NCI-H2196 (cell line): ENCODE measurements around the gene MAP3K14.

Source experiments
- DNase-seq: peaks from one replicate; lab custom pipeline; 2025; ENCODE audit not compliant: unreplicated experiment; lab: John Stamatoyannopoulos, UW

The MAP3K14 gene

DNA sequence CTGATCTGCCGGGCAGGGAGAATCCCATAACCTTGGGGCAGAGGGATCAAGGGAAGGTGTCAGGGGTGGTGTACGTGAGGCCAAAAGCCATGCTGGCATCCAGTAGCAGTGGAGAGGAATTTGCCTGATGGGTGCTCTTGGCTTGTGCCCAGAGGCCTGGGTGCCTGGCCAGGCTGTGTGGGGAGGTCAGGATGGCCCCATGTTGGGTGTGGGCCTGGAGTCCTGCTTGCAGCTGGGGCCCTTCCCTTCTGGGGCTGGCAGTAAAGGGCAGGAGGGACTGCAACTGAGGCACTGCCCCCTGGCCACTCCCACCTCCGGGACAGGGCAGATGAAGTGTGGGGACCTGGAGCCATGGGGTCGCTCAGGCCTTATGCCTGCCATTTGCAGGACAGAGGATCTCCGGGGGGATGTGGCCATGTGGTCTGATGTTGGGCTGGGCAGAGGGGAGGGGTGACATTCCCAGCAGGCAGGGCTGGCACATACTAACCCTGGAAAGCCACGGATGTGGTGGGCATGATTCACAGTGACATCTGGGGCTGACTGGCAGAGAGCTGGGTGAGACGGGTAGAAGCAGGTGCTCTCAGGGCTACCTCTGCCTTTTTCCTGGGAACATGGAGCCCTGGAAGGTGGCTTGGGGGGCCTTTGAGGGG lies 91.6 kb downstream of the MAP3K14 start:
- DNase-seq, result no peak

DNA sequence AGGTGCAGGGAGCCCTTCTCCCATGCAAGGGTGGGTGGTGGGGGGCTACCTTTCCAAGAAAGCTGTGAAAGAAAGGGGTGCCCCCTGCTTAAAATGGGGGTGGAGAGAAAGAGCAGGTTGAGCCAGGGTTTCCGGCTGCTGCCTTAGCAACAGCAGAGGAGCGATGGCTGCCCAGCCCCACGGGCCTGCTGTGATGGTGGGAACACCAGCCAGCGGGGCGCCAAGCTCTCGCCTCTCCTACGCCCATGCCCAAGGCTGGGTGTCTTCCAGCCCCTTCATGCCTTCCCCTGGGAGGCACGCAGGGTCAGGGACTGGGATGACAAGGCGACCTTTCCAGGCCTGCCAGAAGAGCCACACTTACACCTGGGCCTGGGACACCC lies 92.2 kb downstream of the MAP3K14 start:
- DNase-seq, result no peak

DNA sequence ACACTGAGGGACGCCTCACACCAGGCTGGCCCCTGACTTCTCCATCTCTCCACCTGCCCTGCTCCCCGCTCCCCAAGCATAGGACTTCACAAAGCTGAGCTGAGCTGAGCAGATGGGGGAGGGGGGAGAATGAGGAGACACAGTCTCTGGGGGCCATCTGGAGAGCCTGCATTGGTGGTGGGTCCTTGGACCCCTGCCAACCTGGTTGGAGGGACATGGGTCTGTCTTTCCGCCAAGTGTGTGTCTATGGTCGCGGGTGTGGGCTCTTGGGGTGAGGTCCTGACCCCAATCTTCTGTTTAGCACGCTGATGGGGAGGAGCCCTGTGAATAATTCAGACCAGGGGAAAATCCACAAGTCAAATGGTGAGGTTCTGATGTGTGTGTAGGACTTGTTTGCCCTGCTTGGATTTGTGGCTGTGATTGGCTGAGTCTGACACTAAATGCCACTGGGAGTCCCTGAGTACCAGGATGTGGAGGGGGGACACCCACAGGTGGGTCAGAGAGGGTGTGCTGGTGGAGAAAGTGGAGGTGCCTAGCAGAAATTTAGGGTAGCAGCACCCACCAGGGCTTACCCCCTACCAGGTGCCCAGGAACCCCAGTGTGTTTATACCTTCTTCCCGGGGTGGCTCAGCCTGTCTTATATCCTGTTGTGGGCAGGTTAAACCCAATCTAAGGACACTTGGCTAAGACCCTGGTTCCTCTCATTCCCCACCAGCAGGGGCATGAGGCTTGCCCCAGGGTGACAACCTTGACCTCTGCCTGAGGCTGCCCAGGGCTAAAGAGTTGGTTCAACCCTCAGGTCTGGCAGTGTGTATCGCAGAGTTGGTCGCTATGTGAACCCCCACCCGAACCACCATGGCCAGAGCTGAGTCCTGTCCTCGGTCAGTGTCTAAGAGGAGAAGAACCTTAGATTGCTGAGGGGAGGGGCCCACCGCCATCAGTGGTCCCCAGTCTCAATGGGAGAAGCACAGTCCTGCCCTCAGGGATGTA lies 93.0 kb downstream of the MAP3K14 start:
- no peak for DNase-seq

DNA sequence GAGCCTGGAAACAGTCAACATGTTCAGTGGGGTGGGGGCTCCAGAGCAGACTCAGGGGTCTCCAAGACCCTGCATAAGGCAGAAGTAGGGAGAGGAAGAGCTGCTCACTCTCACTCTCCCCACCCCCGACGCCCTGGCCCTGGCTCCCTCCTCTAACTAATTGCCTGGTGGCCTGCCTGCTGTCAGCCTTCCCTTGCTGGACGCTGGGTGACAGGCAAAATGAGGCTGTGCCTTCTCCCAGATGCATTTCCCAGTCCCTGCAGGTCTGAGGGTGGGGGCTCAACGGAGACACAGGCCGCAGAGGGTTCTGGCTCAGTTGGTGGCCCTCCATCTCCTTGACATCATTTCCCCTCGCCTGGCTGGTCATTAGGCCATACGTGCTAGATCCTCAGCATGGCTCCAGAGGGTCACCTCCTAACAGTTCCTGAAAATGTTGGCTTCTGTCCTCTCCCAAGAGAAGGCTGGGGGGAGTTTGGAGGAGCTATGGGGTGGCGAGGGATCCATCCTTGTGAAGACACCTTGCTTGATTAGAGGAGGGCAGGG lies 93.8 kb downstream of the MAP3K14 start:
- DNase-seq, result no peak

DNA sequence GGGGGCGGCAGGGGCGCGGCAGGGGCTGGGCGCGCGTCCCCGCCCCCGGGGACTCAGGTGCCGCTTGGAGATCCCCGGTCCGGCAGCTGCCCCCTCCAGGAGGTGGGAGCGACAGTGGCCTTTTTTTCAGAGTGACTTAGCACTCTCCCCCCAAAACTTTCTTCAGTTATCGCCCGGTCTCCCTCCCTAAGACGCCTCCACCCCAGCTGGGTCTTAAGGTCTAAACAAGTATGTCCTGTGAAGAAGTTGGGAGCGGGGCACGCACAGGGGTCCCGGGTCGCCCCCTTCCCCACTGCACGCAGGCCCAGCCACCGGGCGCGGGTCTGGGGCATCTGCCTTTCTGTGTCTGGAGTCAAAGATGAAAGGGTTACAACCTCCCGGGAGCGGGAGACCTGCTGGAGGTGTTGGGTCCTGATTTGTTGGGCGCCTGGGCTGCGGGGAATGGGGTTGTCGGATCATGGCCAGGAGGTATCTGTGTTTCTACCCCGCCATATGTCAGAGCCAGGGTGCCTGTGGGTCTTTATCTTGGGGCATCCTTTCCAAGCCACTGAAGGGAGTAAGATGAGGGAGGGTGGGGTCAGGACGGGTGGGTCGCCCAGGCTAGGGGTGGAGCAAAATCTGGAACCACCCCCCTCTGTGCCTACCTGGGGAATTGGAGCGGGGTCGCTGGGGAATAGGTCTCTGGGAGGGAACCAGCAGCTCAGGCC lies 94.4 kb downstream of the MAP3K14 start:
- DNase-seq, result no peak

DNA sequence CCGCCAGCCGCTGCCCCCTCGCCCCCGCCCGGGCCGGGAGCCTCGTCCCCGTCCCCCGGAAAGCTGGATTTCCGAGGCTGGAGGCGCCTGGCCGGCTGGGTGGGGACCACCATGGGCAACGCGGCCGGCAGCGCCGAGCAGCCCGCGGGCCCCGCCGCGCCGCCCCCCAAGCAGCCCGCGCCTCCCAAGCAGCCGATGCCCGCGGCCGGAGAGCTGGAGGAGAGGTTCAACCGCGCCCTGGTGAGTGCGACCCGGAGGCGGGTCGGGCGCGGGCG lies 94.9 kb downstream of the MAP3K14 start:
- no peak for DNase-seq

DNA sequence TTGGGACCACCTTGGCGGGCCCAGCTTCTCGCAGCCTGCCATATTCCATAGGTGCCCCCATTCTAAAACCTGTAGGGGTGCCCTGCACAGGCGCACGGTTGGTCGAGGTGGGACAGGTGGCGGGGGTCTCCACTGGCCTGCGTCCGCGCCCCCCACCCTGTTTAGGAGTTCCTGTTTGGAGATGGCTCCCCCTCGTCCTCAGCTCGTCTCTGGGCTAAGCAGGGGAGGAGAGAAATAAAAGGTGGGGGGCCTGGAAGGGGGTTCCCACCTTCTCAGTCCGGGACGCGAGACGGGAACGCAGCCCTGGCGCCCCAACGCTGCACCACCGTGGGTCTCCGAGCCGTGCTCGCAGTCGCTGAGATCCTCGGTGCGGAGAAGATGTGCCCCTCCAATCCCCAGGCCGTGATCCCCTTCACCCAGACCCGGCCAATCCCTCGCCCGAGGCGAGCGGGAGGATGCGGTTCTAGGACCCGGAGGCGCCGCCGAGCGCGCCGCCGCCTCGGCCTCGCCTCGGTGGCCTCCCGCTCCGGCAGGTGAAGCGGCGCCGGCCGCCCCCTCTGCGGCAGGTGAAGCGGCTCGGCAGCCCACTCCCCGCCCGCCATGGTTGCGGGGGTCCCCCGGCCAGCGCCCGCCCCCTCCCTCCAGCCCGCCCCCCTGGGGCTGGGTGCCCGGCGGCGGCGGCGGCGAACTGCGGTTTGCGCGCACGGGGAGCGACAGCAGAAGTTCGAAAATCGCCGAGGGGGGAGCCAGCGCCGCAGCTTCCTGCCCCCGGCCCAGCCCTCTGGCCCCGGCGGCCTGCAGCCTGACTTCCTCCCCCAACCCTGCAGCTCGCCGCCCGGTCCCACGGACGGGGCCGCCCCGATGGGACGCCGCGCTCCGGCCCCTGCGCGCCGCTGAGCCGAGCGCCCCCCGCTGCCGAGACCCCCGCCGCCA lies 95.5 kb downstream of the MAP3K14 start, which contains the start of gene FMNL1:
TSS of gene FMNL1 (plus strand) at position 805 of the 933 bp plus-strand sequence. CDS start 240 bp downstream, outside the sequence.
- DNase-seq, result peak; percentile 57

DNA sequence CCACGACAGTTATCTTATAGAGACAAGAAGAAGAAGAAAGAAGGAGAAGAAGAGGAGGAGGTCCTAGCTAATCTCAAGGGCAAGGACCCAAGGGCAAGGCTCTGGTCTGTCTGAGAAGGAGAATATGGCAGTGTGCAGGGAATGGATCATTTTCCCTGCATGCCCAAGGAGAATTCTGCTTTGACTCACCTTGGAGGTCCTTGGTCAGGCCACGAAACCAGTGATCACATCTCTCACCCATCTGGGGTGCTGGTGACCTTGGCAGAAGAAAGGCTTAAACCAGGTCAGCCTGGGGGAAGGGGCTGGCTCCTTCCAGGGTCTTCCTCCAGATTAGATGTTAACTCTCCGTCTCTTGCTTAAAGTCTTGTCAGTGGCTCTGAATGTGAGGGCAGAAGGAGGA lies 96.7 kb downstream of the MAP3K14 start:
- DNase-seq, result no peak

DNA sequence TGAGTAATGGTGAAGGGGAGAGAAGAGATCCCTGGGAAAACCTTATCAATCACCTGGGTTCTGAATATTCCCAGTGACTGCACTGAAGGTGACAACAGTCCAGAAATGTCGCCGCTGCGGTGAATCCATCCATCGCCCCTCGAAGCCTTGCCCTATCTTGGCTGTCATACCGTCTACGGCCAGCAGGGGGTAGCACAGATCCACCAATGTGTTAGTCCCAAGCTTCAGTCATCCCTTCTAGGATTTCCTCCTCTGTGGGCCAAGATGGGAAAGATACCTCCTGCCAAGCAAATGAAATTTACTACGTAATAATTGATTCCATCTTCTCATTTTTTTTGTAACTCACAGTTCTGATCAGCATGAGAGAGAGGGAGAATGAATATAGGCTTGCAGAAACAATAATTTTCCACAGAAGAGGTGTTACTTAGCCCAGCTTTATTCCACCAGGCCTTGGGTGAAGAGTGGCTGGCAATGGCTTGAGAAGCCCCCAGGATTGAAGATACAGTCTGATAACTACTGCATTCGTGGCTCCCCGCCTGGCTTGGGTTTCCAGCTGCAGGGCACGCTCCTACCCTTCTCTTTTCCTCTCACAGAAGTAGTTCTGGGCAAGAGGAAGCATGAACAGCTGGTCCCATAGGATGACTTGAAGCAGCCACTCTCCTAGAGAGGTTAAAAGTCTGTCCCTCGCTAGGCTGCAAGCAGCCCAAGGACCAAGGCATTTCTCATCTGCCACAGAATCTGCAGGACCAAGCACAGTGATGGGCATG lies 97.7 kb downstream of the MAP3K14 start:
- DNase-seq, result peak; percentile 83
